HG03442 (cell line): ENCODE measurements around the gene OR5H2.

ENCODE experiments used
- ATAC-seq: cut with Tn5 transposase; IDR thresholded peaks from one replicate; pipeline ENCODE4 v1.9.1; 2021; ENCODE audit warnings: mild to moderate bottlenecking, moderate library complexity; ENCODE audit not compliant: unreplicated experiment

Gene OR5H2

DNA sequence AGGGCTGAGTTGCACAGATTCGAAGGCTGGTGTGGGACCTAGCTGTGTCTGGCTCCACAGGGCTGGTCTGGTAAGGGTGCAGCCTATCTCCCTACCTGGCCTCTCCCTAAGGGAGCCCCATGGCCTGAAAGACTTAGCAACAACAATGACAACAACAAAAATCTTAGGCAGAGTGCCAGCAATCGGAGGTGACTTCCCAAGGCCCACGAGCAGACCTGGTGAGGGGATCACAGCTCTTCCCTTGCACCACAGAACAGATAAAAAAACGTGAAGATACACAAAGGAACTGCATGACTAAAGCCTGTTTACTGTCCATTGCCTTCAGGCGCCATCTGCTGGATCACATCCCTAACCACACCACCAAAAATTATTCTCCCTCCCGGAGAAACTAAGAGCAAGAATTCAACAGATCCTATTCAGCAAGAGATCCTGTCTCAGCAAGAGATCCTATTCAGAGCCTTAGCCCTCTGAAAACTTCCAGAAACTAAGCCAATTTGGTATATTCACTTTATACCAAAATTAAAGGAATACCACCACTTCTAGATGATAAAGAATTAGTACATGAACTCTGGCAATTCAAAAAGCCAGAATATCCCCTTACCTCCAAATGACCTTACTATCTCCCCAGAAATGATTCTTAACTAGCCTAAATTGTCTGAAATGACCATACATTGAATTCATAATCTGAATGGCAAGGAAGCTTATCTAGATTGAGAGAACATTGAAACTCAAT lies 47.3 kb downstream of the OR5H2 start:
- ATAC-seq = peak; percentile 54

DNA sequence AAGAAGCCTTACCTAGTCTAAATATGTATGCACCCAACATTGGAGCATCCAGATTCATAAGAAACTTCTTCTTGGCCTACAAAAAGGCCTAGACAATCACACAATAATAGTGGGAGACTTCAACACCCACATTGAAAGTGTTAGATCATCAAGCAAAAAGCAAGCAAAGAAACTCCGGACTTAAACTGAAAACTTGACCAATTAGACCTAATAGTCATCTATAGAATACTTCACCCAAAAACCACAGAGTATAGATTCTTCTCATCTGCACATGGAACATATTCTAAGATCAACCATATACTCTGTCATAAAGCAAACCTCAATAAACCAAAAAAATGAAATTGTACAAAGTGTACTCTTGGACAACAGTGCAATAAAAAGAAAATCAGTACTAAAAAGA lies 49.0 kb downstream of the OR5H2 start:
- ATAC-seq = no peak
